ENCODE data around the gene RAP2B. TPM values are rescaled to one million over a fixed set of nuclear protein-coding genes. Genes with fewer than 3 reads are reported as not detected.
"Not testable (repeated sequence)": the region's sequence is repeated elsewhere in the genome, so short reads cannot be mapped to it uniquely, and the experiment has no call there.

The RAP2B gene
- total RNA-seq, 1 donor from 2014 or later, result 16.5 TPM

DNA sequence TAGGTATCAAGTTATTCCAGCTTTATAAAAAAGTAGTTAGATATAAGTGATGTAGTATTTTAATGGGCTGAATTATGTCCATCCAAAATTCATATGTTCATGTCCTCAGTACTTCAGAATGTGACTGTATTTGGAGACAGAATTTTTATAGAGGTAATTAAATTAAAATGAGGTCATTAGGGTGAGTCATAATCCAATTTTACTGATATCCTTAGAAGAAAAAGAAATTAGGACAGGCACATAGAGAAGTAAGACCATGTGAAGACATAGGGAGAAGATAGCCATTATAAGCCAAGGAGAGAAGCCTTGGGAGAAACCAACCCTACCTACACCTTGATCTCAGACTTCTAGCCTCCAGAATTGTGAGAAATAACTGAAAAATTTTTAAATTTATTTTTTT is 30.3 kb downstream of the RAP2B start:
- TF ChIP-seq, protein P1, sequence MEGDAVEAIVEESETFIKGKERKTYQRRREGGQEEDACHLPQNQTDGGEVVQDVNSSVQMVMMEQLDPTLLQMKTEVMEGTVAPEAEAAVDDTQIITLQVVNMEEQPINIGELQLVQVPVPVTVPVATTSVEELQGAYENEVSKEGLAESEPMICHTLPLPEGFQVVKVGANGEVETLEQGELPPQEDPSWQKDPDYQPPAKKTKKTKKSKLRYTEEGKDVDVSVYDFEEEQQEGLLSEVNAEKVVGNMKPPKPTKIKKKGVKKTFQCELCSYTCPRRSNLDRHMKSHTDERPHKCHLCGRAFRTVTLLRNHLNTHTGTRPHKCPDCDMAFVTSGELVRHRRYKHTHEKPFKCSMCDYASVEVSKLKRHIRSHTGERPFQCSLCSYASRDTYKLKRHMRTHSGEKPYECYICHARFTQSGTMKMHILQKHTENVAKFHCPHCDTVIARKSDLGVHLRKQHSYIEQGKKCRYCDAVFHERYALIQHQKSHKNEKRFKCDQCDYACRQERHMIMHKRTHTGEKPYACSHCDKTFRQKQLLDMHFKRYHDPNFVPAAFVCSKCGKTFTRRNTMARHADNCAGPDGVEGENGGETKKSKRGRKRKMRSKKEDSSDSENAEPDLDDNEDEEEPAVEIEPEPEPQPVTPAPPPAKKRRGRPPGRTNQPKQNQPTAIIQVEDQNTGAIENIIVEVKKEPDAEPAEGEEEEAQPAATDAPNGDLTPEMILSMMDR (conservative IDR thresholded peaks at IDR 0.05), result no peak
- H3K9me3 Mint-ChIP-seq, result no peaks in the 10 kb centered on the region
- H3K27ac Mint-ChIP-seq, result no peak overlapping the region
- H3K27me3 Mint-ChIP-seq, result no peaks in the 10 kb centered on the region
- H3K4me1 Mint-ChIP-seq (ENCODE audit: unreplicated experiment), result no peaks in the 10 kb centered on the region
- no peak for DNase-seq (ENCODE audit: extremely low spot score, unreplicated experiment)
- no peak overlapping the region for H3K4me3 Mint-ChIP-seq
- H3K36me3 Mint-ChIP-seq, result no peaks in the 10 kb centered on the region

DNA sequence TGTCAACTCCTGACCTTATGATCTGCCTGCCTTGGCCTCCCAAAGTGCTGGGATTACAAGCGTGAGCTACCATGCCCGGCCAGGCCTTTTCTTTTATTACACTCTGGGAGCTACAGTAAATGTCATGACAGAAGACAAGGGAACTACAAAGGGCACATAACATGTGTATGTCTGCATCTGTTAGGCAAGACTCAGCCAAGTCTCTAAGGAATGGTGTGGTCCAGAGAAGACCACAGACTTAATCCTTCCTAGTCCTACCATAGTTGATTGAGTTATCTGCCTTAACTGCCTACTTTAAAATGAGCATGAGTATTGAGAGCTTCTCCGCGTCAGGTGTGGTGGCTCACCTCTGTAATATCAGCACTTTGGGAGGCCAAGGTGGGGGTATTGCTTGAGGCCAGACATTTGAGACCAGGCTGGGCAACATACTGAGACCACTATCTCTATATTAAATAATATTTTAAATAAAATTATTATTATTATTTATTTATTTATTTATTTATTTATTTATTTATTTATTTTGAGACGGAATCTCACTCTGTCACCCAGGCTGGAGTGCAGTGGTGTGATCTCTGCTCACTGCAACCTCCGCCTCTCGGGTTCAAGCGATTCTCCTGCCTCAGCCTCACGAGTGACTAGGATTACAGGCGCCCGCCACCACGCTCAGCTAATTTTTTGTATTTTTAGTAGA is 31.9 kb downstream of the RAP2B start:
- H3K27ac Mint-ChIP-seq, result not testable (repeated sequence)

DNA sequence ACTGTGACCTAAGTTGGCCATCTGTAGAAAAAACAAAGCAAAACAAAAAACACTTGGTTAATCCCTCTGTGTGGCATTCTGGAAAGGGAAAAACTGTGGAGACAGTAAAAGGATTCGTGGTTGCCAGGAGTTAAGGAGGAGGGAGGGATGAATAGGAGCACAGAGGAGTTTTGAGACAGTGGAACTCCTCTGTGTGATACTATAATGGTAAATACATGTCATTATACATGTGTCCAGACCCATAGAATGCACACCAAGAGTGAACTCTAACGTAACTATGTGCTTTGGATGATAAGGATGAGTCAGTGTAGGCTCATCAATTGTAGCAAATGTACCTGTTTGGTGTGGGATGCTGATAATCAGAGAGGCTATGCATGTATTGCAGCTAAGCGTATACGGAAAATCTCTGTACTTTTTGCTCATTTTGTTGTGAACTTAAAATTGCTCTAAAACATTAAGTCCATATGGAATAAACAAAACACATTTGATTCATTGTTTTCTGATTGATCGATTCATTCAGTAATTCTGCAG is 33.4 kb downstream of the RAP2B start:
- H3K4me1 Mint-ChIP-seq (ENCODE audit: unreplicated experiment), result no peaks in the 10 kb centered on the region
- H3K9me3 Mint-ChIP-seq, result no peaks in the 10 kb centered on the region
- TF ChIP-seq, protein P1 (conservative IDR thresholded peaks at IDR 0.05), result no peak
- H3K27me3 Mint-ChIP-seq, result no peaks in the 10 kb centered on the region
- no peak for DNase-seq (ENCODE audit: extremely low spot score, unreplicated experiment)
- no peak overlapping the region for H3K4me3 Mint-ChIP-seq
- no peaks in the 10 kb centered on the region for H3K36me3 Mint-ChIP-seq
- H3K27ac Mint-ChIP-seq, result no peak overlapping the region

More for the DNA sequence above, 31.9 kb downstream of the RAP2B start:
- H3K4me1 Mint-ChIP-seq (ENCODE audit: unreplicated experiment); H3K36me3 Mint-ChIP-seq; H3K9me3 Mint-ChIP-seq; H3K27me3 Mint-ChIP-seq; H3K4me3 Mint-ChIP-seq; DNase-seq (ENCODE audit: extremely low spot score, unreplicated experiment): not testable (repeated sequence)

DNA sequence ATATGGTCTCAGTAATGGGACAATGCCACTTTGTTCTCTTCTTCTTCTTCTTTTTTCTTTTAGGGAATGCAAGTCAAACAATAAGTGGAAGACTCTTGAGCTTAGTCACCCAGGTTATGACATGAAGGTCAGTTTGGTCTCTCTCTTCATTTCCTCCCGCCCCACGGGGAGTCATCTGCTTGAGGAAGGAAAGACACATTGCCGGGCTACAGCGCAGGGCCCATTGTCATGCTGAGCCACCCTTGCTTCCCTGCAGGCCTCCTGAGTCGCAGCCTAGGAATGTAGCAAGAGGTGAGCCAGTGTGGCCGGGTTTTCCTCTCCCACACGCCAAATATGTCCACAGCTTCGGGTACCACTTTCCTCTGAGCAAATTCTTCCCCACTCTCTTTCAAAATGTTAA is 47.6 kb downstream of the RAP2B start:
- no peak for DNase-seq (ENCODE audit: extremely low spot score, unreplicated experiment)
- no peaks in the 10 kb centered on the region for H3K4me1 Mint-ChIP-seq (ENCODE audit: unreplicated experiment)
- no peaks in the 10 kb centered on the region for H3K27me3 Mint-ChIP-seq
- H3K27ac Mint-ChIP-seq, result no peak overlapping the region
- H3K9me3 Mint-ChIP-seq, result no peaks in the 10 kb centered on the region
- H3K36me3 Mint-ChIP-seq, result no peaks in the 10 kb centered on the region
- H3K4me3 Mint-ChIP-seq, result no peak overlapping the region
- TF ChIP-seq, protein P1 (conservative IDR thresholded peaks at IDR 0.05), result no peak

DNA sequence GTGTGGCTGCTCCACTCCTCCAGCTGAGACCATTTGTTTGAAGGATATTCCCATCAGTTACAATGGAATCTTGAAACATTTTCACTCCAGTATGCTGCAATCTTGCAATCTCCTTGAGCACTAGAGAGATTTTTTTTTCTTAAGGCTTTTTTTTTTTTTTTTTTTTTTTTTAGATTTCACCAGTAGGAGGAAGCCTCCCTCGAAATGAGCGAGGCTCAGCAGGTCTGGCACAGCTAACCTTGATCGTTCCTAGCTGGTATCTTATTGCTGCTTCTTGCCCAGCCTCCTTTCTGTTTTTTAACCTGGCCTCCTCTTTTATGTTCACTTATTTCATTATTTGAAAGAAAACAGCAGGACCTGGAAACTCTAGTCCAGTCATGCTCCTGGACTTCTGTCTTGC is 48.1 kb downstream of the RAP2B start:
- no peaks in the 10 kb centered on the region for H3K4me1 Mint-ChIP-seq (ENCODE audit: unreplicated experiment)
- no peaks in the 10 kb centered on the region for H3K9me3 Mint-ChIP-seq
- TF ChIP-seq, protein P1 (conservative IDR thresholded peaks at IDR 0.05), result no peak
- no peak overlapping the region for H3K27ac Mint-ChIP-seq
- no peak overlapping the region for H3K4me3 Mint-ChIP-seq
- H3K36me3 Mint-ChIP-seq, result no peaks in the 10 kb centered on the region
- H3K27me3 Mint-ChIP-seq, result no peaks in the 10 kb centered on the region
- DNase-seq (ENCODE audit: extremely low spot score, unreplicated experiment), result no peak

DNA sequence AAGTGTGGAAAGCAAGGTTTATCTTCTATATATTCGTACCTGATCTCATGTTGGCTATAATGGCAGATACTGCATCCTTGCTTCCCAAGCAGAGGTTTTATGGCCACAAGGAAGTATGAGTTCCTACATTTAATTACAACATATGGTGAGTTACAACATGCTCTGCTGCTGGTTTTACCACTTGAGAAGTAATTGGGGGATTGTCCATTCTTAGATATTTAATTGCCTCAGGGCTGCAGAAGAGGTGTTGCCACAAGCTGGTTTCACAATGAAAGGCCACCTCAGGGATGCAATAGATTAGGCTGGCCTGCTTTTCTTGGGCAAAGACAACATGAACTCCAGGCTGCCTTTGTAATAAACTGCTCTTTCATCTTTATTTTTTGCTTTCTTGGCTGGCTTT is 48.6 kb downstream of the RAP2B start:
- H3K27ac Mint-ChIP-seq, result no peak overlapping the region
- H3K27me3 Mint-ChIP-seq, result no peaks in the 10 kb centered on the region
- no peaks in the 10 kb centered on the region for H3K4me1 Mint-ChIP-seq (ENCODE audit: unreplicated experiment)
- H3K4me3 Mint-ChIP-seq, result no peak overlapping the region
- H3K36me3 Mint-ChIP-seq, result no peaks in the 10 kb centered on the region
- no peaks in the 10 kb centered on the region for H3K9me3 Mint-ChIP-seq
- TF ChIP-seq, protein P1 (conservative IDR thresholded peaks at IDR 0.05), result no peak
- DNase-seq (ENCODE audit: extremely low spot score, unreplicated experiment), result no peak

Measured in type B pancreatic cell (in vitro differentiated cells).